ENCODE measurements around the gene PRDX3.
A peak's percentile ranks its signal among the peaks of the same experiment; 100 is the strongest.

PRDX3 gene

GRCh38 chr10:119216127-119216526, 37.5 kb upstream of the PRDX3 start:
- DNase-seq (no peak), ATAC-seq (ENCODE audit: insufficient read depth, low read depth) (no peak)
- Histone ChIP-seq H3K9me3 (ENCODE audit: insufficient read depth, low read length, severe bottlenecking) (no peaks in the 10 kb centered on the region), H3K4me3 (ENCODE audit: low read depth in 1 of 2, low read length in 2 of 2) (no peak overlapping the region), H3K4me2 (ENCODE audit: insufficient read depth, low read length) (no peak overlapping the region), H2AFZ (ENCODE audit: low read depth, low read length) (no peak overlapping the region), H3K27me3 (ENCODE audit: insufficient read depth, low read length, poor library complexity) (no peaks in the 10 kb centered on the region), H3K79me2 (ENCODE audit: insufficient read depth, low read length) (peaks cover 54% of the 10 kb centered on the region), H3K36me3 (ENCODE audit: insufficient read depth, low read length) (no peaks in the 10 kb centered on the region), H3K27ac (ENCODE audit: low read length) (no peak overlapping the region), H3K4me1 (ENCODE audit: insufficient read depth, low read length) (peaks cover 34% of the 10 kb centered on the region), H3K9ac (ENCODE audit: low read depth, low read length) (no peak overlapping the region), H4K20me1 (ENCODE audit: insufficient read depth, low read length) (no peaks in the 10 kb centered on the region)
- TF ChIP-seq CTCF (IDR thresholded peaks at IDR 0.05; ENCODE audit: borderline replicate concordance, extremely low read depth, low read length, poor library complexity, severe bottlenecking) (no peak), EZH2 (IDR thresholded peaks at IDR 0.05; ENCODE audit: borderline replicate concordance, low read depth, low read length, severe bottlenecking) (no peak)

DNA sequence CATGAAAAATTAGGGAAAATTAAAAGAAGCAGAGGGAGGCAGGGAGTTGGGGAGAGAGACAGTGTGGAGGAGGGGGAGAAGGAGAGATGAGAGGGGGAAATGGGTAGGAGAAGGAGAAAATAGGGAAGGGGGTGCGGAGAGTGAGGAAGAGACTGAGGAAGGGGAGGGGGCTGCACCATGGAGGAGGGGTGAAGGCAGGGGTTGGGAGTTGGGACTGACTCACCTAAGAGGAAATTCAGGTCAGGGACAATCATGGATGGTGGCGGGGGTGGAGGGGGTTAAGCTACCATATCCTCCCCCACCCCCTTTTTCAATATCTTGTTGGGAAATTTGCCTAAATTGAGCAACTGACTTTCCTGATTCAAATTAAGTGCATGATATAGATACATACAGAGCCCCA, 36.8 kb upstream of the PRDX3 start:
- peaks cover 60% of the 10 kb centered on the region for H3K79me2 ChIP-seq (ENCODE audit: insufficient read depth, low read length)
- no peak overlapping the region for H3K4me3 ChIP-seq (ENCODE audit: low read depth in 1 of 2, low read length in 2 of 2)
- no peak for DNase-seq
- H2AFZ ChIP-seq (ENCODE audit: low read depth, low read length), result no peak overlapping the region
- peaks cover 41% of the 10 kb centered on the region for H3K4me1 ChIP-seq (ENCODE audit: insufficient read depth, low read length)
- no peaks in the 10 kb centered on the region for H3K9me3 ChIP-seq (ENCODE audit: insufficient read depth, low read length, severe bottlenecking)
- H3K27me3 ChIP-seq (ENCODE audit: insufficient read depth, low read length, poor library complexity), result no peaks in the 10 kb centered on the region
- H4K20me1 ChIP-seq (ENCODE audit: insufficient read depth, low read length), result no peaks in the 10 kb centered on the region
- TF ChIP-seq EZH2 (IDR thresholded peaks at IDR 0.05; ENCODE audit: borderline replicate concordance, low read depth, low read length, severe bottlenecking), result no peak
- no peak for TF ChIP-seq CTCF (IDR thresholded peaks at IDR 0.05; ENCODE audit: borderline replicate concordance, extremely low read depth, low read length, poor library complexity, severe bottlenecking)
- H3K9ac ChIP-seq (ENCODE audit: low read depth, low read length), result no peak overlapping the region
- H3K4me2 ChIP-seq (ENCODE audit: insufficient read depth, low read length), result no peak overlapping the region
- no peak overlapping the region for H3K27ac ChIP-seq (ENCODE audit: low read length)
- no peaks in the 10 kb centered on the region for H3K36me3 ChIP-seq (ENCODE audit: insufficient read depth, low read length)
- no peak for ATAC-seq (ENCODE audit: insufficient read depth, low read depth)

- H3K27ac ChIP-seq (ENCODE audit: low read length), result peak overlapping the region; percentile 97
- ATAC-seq (ENCODE audit: insufficient read depth, low read depth), result peak; percentile 8
- H2AFZ ChIP-seq (ENCODE audit: low read depth, low read length), result peak overlapping the region; percentile 52
- H4K20me1 ChIP-seq (ENCODE audit: insufficient read depth, low read length), result no peaks in the 10 kb centered on the region
- peak overlapping the region; percentile 70 for H3K4me2 ChIP-seq (ENCODE audit: insufficient read depth, low read length)
- DNase-seq, result peak; percentile 57
- no peaks in the 10 kb centered on the region for H3K27me3 ChIP-seq (ENCODE audit: insufficient read depth, low read length, poor library complexity)
- peaks cover 65% of the 10 kb centered on the region for H3K4me1 ChIP-seq (ENCODE audit: insufficient read depth, low read length)
- peaks cover 70% of the 10 kb centered on the region for H3K79me2 ChIP-seq (ENCODE audit: insufficient read depth, low read length)
- no peaks in the 10 kb centered on the region for H3K9me3 ChIP-seq (ENCODE audit: insufficient read depth, low read length, severe bottlenecking)
- no peaks in the 10 kb centered on the region; the same call in 1 of the 2 replicates for H3K36me3 ChIP-seq (ENCODE audit: insufficient read depth, low read length)
- H3K9ac ChIP-seq (ENCODE audit: low read depth, low read length), result peak overlapping the region; percentile 80
- no peak for TF ChIP-seq CTCF (IDR thresholded peaks at IDR 0.05; ENCODE audit: borderline replicate concordance, extremely low read depth, low read length, poor library complexity, severe bottlenecking)
- no peak for TF ChIP-seq EZH2 (IDR thresholded peaks at IDR 0.05; ENCODE audit: borderline replicate concordance, low read depth, low read length, severe bottlenecking)
- H3K4me3 ChIP-seq (ENCODE audit: low read depth in 1 of 2, low read length in 2 of 2), result peak overlapping the region in 1 of 2 experiments; percentile 49; a peak in 2 of 4 replicates
Measured at GRCh38 chr10:119211625-119212441, 33.2 kb upstream of the PRDX3 start.
